ENCODE results near the gene ST3GAL4. TPM values are rescaled to one million over a fixed set of nuclear protein-coding genes. Genes with fewer than 3 reads are reported as not detected.

Gene ST3GAL4
- total RNA-seq, 1 donor from 2014 or later: 39.2 TPM

DNA sequence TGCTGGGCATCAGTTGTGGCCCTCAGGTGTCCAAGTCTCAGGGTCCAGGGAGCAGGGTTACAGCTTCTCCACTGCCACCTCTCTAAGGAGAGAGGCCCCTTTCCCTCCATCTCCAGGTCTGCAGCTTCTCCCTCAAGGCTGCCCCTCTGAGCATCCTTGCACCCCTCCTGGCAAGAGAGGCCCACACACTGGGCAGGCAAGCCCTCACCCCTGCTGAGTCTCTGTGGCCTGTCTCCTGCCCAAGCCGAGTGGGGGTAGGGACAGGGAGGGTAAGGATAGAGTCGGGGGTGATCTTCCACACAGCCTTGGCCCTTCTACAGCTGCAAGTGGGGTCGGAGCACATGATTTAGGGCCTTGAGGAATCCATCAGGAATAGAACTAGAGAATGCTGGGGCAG lies 76.6 kb downstream of the ST3GAL4 start:
- H3K27ac ChIP-seq: peak overlapping the region; percentile 75
- DNase-seq (no peak), ATAC-seq (no peak)
- H3K4me1 ChIP-seq: peaks cover 5% of the 10 kb centered on the region
- TF ChIP-seq, protein P1, sequence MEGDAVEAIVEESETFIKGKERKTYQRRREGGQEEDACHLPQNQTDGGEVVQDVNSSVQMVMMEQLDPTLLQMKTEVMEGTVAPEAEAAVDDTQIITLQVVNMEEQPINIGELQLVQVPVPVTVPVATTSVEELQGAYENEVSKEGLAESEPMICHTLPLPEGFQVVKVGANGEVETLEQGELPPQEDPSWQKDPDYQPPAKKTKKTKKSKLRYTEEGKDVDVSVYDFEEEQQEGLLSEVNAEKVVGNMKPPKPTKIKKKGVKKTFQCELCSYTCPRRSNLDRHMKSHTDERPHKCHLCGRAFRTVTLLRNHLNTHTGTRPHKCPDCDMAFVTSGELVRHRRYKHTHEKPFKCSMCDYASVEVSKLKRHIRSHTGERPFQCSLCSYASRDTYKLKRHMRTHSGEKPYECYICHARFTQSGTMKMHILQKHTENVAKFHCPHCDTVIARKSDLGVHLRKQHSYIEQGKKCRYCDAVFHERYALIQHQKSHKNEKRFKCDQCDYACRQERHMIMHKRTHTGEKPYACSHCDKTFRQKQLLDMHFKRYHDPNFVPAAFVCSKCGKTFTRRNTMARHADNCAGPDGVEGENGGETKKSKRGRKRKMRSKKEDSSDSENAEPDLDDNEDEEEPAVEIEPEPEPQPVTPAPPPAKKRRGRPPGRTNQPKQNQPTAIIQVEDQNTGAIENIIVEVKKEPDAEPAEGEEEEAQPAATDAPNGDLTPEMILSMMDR (IDR thresholded peaks at IDR 0.05): no peak
- H3K36me3 ChIP-seq: no peaks in the 10 kb centered on the region
- intact Hi-C loops (cut with DNase I): no loop called here
- H3K4me3 ChIP-seq: no peak overlapping the region
- no peaks in the 10 kb centered on the region for H3K9me3 ChIP-seq
- no peaks in the 10 kb centered on the region for H3K27me3 ChIP-seq

DNA sequence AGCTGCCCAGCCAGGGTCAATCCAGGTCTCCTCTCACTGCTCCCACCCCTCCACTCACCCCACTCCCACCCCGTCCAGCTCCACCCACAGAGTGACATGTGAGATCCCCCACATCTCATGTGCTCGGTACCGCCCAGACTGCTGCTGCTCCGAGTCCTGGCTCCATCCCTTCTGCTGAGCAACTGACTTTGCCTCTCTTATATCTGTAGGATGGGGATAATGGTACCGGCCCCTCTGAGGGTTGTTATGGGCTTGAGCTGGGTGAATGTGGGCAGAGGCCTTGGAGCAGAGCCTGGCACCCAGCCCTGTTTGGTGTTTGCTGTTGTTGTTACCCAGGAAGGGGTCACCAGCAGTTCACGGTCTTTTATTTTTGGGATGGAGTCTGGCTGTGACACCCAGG lies 77.0 kb downstream of the ST3GAL4 start:
- Histone ChIP-seq H3K27me3 (no peaks in the 10 kb centered on the region), H3K4me1 (peaks cover 5% of the 10 kb centered on the region), H3K4me3 (no peak overlapping the region), H3K9me3 (no peaks in the 10 kb centered on the region), H3K27ac (peak overlapping the region; percentile 75), H3K36me3 (no peaks in the 10 kb centered on the region)
- no peak for DNase-seq
- TF ChIP-seq, protein P1 (IDR thresholded peaks at IDR 0.05): no peak
- peak; percentile 27 for ATAC-seq
- intact Hi-C loops (cut with DNase I): no loop called here

DNA sequence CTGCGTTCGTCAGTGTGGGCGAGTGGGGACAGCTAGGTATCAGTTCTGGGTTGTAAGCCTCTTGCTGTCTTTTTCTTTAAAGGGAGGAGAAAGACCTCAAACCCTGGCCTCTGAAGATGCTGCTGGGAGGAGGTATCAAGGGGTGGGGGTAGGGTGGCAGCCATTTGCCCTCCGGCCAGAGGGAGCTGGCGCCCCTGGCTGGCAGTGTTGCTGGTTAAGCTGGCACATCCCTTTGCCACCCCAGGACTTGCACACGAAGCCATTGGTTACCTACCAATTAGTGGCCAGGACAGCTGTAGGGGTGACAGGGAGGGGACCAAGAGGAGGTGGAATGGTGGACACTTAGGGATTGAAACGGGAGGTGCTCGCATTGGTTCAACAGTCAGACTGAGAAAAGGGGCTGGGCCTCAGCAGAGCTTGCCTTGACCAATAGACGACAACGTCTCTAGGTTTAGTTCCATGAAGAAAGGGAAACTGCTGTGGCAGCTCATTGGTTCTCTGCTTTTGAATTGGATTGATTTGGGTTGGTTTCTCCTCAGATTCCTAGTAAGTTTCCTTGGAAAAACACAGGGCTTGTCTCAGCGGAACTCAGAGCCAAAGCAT lies 77.9 kb downstream of the ST3GAL4 start:
- intact Hi-C loops (cut with DNase I): no loop called here
- DNase-seq (no peak), ATAC-seq (no peak)
- H3K27me3 ChIP-seq: no peaks in the 10 kb centered on the region
- H3K36me3 ChIP-seq: no peaks in the 10 kb centered on the region
- no peak overlapping the region for H3K4me3 ChIP-seq
- TF ChIP-seq, protein P1 (IDR thresholded peaks at IDR 0.05): no peak
- no peaks in the 10 kb centered on the region for H3K9me3 ChIP-seq
- H3K4me1 ChIP-seq: peaks cover 5% of the 10 kb centered on the region
- no peak overlapping the region for H3K27ac ChIP-seq

DNA sequence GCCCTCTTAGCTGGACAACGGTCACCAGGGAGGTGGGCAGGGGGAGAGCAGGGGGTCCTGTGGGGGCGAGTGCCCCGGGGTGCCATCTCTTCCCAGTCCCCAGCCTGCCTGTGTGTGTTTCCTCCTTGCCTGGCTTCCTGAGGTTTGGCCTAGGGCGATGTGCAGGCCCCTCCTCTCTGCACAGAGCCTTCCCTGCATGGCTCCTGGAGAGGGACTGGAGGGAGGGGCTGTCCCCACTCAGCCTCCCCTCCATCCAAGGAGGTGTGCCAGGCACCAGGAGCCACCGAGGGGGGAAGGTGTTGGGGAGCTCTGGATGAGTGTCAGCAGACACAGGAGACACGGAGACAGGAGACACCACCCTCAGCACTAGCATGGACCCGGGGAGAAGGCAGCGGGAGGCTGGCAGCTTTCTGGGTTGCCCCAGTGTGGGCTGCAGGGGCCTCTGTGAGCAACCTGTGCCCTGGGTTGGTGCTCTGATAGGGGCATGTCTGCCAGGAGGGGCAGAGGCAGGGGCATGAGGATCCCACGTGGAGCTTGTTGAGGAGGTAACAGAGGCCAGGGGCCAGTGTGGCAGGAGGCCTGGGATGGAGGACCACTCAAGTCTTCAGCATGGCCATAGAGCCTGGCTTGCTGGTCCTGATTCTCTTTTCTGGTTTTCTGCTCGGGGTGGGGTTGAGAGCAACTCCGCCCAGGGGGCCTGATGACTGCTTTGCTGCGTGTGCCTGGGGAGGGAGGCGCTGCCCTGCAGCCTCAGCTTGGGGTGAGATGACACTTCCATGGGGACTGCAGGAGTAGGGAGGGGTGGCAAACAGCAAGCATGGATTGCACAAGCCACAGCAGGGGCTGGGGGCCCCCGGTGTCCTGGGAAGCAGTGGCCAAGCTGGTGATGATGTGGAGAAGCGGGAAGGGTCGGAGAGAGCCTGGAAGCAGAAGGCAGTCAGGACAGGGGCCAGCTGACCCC lies 78.8 kb downstream of the ST3GAL4 start:
- H3K4me3 ChIP-seq: no peak overlapping the region
- TF ChIP-seq, protein P1 (IDR thresholded peaks at IDR 0.05): no peak
- peaks cover 5% of the 10 kb centered on the region for H3K4me1 ChIP-seq
- H3K27me3 ChIP-seq: no peaks in the 10 kb centered on the region
- no peaks in the 10 kb centered on the region for H3K36me3 ChIP-seq
- intact Hi-C loops (cut with DNase I): no loop called here
- DNase-seq: no peak
- ATAC-seq: no peak
- no peaks in the 10 kb centered on the region for H3K9me3 ChIP-seq
- H3K27ac ChIP-seq: no peak overlapping the region

DNA sequence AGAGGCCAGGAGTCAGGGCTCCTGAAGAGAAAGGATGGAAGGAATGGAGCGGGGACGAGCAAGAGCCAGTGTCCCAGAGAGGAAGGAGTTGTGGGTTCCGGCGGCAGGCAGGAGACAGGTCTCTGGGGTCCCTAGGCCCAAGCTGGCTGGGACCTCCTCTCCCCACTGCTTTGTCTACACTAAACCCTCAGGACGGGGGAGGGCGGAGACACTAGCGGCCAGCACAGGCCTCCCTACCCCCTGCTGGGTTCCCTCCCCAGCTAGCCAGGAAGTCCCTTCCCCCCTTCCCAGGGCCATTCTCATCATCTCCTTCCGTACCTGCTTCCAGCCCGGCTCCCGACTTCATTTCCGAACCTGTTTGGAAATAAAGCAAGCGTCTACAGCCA lies 79.5 kb downstream of the ST3GAL4 start:
- Histone ChIP-seq H3K9me3 (no peaks in the 10 kb centered on the region), H3K36me3 (no peaks in the 10 kb centered on the region), H3K27ac (no peak overlapping the region), H3K4me1 (peaks cover 5% of the 10 kb centered on the region), H3K4me3 (no peak overlapping the region), H3K27me3 (no peaks in the 10 kb centered on the region)
- TF ChIP-seq, protein P1 (IDR thresholded peaks at IDR 0.05): no peak
- ATAC-seq: no peak
- no peak for DNase-seq
- intact Hi-C loops (cut with DNase I): loop anchor here (5.0 kb wide), 1 partner anchor 123 kb away; no protein-coding TSS in a partner anchor

Measured in upper lobe of right lung (tissue), 1 donor.